ENCODE results near the gene GRHL1. TPM values are rescaled to one million over a fixed set of nuclear protein-coding genes. Genes with fewer than 3 reads are reported as not detected.

The GRHL1 gene
- total and polyA plus RNA-seq, 2 experiments from 2014 or later, result 2.9 to 4.2 TPM

DNA sequence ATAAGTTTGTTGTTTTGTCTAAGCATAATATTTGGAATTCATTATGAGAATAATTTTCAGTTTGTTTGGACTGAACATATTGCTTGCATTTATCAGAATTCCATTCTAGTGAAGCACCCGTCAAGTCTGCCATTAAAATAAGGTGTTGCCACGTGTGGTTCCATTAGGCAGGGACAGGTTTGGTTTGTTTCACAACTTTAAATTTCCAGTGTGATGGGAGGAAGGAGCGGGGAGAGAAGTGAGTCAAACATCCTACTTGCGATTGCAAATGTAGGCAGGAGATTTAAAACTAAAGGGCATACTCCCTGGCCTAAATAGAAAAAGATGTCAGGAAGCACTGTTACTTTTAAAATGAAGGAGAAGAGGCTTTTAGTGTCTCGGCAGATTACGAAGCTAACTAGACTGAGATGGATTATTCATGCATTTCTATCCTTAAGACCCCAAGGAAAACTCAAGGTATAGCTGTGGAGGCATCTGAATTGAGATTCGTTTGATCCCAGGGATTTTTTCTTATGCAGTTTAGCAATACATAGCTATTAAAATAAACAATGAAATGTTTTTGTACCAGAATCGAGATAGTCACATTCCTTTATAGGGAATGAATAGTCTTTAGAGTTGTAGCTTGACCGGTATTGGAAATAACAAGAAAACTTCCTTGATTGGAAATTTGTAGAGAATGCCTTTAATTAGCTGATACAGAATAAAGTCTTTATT lies 19.8 kb downstream of the GRHL1 start:
- peaks cover 6% of the 10 kb centered on the region for H3K27me3 Mint-ChIP-seq (ENCODE audit: insufficient read depth, low read depth, poor library complexity)
- no peaks in the 10 kb centered on the region for H3K36me3 ChIP-seq (ENCODE audit: insufficient read depth)
- H3K4me3 ChIP-seq, result no peak overlapping the region
- H3K9me2 ChIP-seq (ENCODE audit: insufficient read depth), result no peaks in the 10 kb centered on the region
- no peaks in the 10 kb centered on the region for H3K9me3 Mint-ChIP-seq
- no peak for DNase-seq (ENCODE audit: low spot score)
- TF ChIP-seq CREB1 (CRISPR knock-in tag; IDR thresholded peaks at IDR 0.05; ENCODE audit: low read depth) (no peak), POLR2AphosphoS5 (IDR thresholded peaks at IDR 0.05; ENCODE audit: low read depth) (no peak)
- TF ChIP-seq, protein P1, sequence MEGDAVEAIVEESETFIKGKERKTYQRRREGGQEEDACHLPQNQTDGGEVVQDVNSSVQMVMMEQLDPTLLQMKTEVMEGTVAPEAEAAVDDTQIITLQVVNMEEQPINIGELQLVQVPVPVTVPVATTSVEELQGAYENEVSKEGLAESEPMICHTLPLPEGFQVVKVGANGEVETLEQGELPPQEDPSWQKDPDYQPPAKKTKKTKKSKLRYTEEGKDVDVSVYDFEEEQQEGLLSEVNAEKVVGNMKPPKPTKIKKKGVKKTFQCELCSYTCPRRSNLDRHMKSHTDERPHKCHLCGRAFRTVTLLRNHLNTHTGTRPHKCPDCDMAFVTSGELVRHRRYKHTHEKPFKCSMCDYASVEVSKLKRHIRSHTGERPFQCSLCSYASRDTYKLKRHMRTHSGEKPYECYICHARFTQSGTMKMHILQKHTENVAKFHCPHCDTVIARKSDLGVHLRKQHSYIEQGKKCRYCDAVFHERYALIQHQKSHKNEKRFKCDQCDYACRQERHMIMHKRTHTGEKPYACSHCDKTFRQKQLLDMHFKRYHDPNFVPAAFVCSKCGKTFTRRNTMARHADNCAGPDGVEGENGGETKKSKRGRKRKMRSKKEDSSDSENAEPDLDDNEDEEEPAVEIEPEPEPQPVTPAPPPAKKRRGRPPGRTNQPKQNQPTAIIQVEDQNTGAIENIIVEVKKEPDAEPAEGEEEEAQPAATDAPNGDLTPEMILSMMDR (conservative IDR thresholded peaks at IDR 0.05; ENCODE audit: low read depth in 2 of 2), result no peak
- H4K20me1 ChIP-seq (replicated peaks; ENCODE audit: insufficient read depth), result no peaks in the 10 kb centered on the region
- H3K4me1 ChIP-seq (ENCODE audit: insufficient read depth), result no peaks in the 10 kb centered on the region
- ATAC-seq, result no peak
- H3K4me1 Mint-ChIP-seq, result peaks cover 5% of the 10 kb centered on the region; the same call in 2 of the 3 replicates
- H3K4me3 Mint-ChIP-seq, result no peak overlapping the region
- no peak overlapping the region for H3K27ac Mint-ChIP-seq
- no peaks in the 10 kb centered on the region for H3F3A ChIP-seq (replicated peaks; ENCODE audit: low read depth)
- H3K79me2 ChIP-seq (replicated peaks; ENCODE audit: insufficient read depth), result no peaks in the 10 kb centered on the region
- H3K27ac ChIP-seq (ENCODE audit: low read depth), result no peak overlapping the region
- no peak overlapping the region for H2AFZ ChIP-seq
- no peak overlapping the region for H3K4me2 ChIP-seq
- H3K36me3 Mint-ChIP-seq (ENCODE audit: low read depth), result no peaks in the 10 kb centered on the region
- H3K27me3 ChIP-seq (ENCODE audit: insufficient read depth), result no peaks in the 10 kb centered on the region

DNA sequence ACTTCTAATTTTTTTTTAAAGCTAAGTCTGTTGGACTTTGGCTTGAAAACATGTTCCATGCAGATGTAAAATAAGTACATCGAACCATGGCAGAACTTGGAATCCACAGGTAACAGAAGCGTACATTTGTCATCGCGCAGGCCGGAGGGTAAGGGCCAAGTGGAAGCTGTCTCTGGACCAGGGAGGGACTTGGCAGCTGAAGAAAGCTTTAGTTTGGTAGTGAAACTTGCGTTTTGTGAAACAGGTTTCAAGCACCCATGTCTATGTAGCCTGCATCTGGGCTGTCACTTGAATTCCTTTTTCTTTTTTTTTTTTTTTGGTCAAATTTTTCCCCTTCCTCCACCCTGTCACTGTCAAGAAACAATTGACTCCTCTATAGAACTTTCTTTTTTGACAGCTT lies 20.4 kb downstream of the GRHL1 start:
- Mint-ChIP-seq H3K27me3 (ENCODE audit: insufficient read depth, low read depth, poor library complexity) (peaks cover 6% of the 10 kb centered on the region), H3K9me3 (no peaks in the 10 kb centered on the region), H3K27ac (no peak overlapping the region), H3K4me3 (no peak overlapping the region), H3K36me3 (ENCODE audit: low read depth) (no peaks in the 10 kb centered on the region), H3K4me1 (peaks cover 5% of the 10 kb centered on the region; the same call in 2 of the 3 replicates)
- no peak for DNase-seq (ENCODE audit: low spot score)
- ATAC-seq, result no peak
- Histone ChIP-seq H3K27ac (ENCODE audit: low read depth) (no peak overlapping the region), H4K20me1 (replicated peaks; ENCODE audit: insufficient read depth) (no peaks in the 10 kb centered on the region), H3K9me2 (ENCODE audit: insufficient read depth) (no peaks in the 10 kb centered on the region), H3K4me2 (no peak overlapping the region), H3F3A (replicated peaks; ENCODE audit: low read depth) (no peaks in the 10 kb centered on the region), H3K4me3 (no peak overlapping the region), H3K36me3 (ENCODE audit: insufficient read depth) (no peaks in the 10 kb centered on the region), H3K4me1 (ENCODE audit: insufficient read depth) (no peaks in the 10 kb centered on the region), H3K27me3 (ENCODE audit: insufficient read depth) (no peaks in the 10 kb centered on the region), H3K79me2 (replicated peaks; ENCODE audit: insufficient read depth) (no peaks in the 10 kb centered on the region), H2AFZ (no peak overlapping the region)
- TF ChIP-seq POLR2AphosphoS5 (IDR thresholded peaks at IDR 0.05; ENCODE audit: low read depth) (no peak), JUNB (IDR thresholded peaks at IDR 0.05; ENCODE audit: unreplicated experiment) (no peak), EZH2phosphoT487 (IDR thresholded peaks at IDR 0.05; ENCODE audit: unreplicated experiment) (no peak), CREB1 (CRISPR knock-in tag; IDR thresholded peaks at IDR 0.05; ENCODE audit: low read depth) (no peak), NANOG (IDR thresholded peaks at IDR 0.05; ENCODE audit: borderline replicate concordance) (no peak)
- TF ChIP-seq, protein P1 (conservative IDR thresholded peaks at IDR 0.05; ENCODE audit: low read depth in 2 of 2), result no peak
- TF ChIP-seq, protein P2, sequence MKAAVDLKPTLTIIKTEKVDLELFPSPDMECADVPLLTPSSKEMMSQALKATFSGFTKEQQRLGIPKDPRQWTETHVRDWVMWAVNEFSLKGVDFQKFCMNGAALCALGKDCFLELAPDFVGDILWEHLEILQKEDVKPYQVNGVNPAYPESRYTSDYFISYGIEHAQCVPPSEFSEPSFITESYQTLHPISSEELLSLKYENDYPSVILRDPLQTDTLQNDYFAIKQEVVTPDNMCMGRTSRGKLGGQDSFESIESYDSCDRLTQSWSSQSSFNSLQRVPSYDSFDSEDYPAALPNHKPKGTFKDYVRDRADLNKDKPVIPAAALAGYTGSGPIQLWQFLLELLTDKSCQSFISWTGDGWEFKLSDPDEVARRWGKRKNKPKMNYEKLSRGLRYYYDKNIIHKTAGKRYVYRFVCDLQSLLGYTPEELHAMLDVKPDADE (IDR thresholded peaks at IDR 0.05), result no peak
- TF ChIP-seq, protein P3, sequence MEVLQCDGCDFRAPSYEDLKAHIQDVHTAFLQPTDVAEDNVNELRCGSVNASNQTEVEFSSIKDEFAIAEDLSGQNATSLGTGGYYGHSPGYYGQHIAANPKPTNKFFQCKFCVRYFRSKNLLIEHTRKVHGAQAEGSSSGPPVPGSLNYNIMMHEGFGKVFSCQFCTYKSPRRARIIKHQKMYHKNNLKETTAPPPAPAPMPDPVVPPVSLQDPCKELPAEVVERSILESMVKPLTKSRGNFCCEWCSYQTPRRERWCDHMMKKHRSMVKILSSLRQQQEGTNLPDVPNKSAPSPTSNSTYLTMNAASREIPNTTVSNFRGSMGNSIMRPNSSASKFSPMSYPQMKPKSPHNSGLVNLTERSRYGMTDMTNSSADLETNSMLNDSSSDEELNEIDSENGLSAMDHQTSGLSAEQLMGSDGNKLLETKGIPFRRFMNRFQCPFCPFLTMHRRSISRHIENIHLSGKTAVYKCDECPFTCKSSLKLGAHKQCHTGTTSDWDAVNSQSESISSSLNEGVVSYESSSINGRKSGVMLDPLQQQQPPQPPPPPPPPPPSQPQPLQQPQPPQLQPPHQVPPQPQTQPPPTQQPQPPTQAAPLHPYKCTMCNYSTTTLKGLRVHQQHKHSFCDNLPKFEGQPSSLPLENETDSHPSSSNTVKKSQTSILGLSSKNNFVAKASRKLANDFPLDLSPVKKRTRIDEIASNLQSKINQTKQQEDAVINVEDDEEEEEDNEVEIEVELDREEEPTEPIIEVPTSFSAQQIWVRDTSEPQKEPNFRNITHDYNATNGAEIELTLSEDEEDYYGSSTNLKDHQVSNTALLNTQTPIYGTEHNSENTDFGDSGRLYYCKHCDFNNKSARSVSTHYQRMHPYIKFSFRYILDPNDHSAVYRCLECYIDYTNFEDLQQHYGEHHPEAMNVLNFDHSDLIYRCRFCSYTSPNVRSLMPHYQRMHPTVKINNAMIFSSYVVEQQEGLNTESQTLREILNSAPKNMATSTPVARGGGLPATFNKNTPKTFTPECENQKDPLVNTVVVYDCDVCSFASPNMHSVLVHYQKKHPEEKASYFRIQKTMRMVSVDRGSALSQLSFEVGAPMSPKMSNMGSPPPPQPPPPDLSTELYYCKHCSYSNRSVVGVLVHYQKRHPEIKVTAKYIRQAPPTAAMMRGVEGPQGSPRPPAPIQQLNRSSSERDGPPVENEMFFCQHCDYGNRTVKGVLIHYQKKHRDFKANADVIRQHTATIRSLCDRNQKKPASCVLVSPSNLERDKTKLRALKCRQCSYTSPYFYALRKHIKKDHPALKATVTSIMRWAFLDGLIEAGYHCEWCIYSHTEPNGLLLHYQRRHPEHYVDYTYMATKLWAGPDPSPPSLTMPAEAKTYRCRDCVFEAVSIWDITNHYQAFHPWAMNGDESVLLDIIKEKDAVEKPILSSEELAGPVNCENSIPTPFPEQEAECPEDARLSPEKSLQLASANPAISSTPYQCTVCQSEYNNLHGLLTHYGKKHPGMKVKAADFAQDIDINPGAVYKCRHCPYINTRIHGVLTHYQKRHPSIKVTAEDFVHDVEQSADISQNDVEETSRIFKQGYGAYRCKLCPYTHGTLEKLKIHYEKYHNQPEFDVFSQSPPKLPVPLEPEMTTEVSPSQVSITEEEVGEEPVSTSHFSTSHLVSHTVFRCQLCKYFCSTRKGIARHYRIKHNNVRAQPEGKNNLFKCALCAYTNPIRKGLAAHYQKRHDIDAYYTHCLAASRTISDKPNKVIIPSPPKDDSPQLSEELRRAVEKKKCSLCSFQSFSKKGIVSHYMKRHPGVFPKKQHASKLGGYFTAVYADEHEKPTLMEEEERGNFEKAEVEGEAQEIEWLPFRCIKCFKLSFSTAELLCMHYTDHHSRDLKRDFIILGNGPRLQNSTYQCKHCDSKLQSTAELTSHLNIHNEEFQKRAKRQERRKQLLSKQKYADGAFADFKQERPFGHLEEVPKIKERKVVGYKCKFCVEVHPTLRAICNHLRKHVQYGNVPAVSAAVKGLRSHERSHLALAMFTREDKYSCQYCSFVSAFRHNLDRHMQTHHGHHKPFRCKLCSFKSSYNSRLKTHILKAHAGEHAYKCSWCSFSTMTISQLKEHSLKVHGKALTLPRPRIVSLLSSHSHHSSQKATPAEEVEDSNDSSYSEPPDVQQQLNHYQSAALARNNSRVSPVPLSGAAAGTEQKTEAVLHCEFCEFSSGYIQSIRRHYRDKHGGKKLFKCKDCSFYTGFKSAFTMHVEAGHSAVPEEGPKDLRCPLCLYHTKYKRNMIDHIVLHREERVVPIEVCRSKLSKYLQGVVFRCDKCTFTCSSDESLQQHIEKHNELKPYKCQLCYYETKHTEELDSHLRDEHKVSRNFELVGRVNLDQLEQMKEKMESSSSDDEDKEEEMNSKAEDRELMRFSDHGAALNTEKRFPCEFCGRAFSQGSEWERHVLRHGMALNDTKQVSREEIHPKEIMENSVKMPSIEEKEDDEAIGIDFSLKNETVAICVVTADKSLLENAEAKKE (CRISPR knock-in tag; IDR thresholded peaks at IDR 0.05), result no peak
